Mesothelial cell of epicardium (in vitro differentiated cells): ENCODE measurements around the gene NTSR1. TPM values are rescaled to one million over a fixed set of nuclear protein-coding genes. Genes with fewer than 3 reads are reported as not detected.

Experiments used
- DNase-seq, 2 experiments: peaks; one replicate each; pipeline ENCODE4 v3.0.0; 2021; ENCODE audit warnings: low spot score in 2 of 2; ENCODE audit not compliant: unreplicated experiment in 2 of 2
- H3K27ac Mint-ChIP-seq: 2 replicates; pipeline ENCODE4 v1.8.0; 2021; ENCODE audit warnings: mixed read lengths
- H3K27me3 Mint-ChIP-seq: 2 replicates; pipeline ENCODE4 v1.8.0; 2021; ENCODE audit warnings: low read depth, mixed read lengths
- H3K36me3 Mint-ChIP-seq: 2 replicates; pipeline ENCODE4 v1.8.0; 2021; ENCODE audit warnings: mixed read lengths
- H3K4me1 Mint-ChIP-seq: 2 replicates; pipeline ENCODE4 v1.8.0; 2021; ENCODE audit warnings: mixed read lengths
- H3K4me3 Mint-ChIP-seq: 2 replicates; pipeline ENCODE4 v1.8.0; 2021; ENCODE audit warnings: mild to moderate bottlenecking, moderate library complexity, mixed read lengths
- H3K9me3 Mint-ChIP-seq: 2 replicates; pipeline ENCODE4 v1.8.0; 2021; ENCODE audit warnings: mixed read lengths
- total RNA-seq: library from RNA; stranded (reverse); gene quantifications from 3 replicates; pipeline ENCODE4 v1.2.1, GENCODE V29; 2021
- TF ChIP-seq, protein P1 (sequence below): fragments of 200-600 bp; sonication (generic); IDR thresholded peaks from one replicate; pipeline ENCODE4 v1.5.0; 2021; ENCODE audit warnings: antibody characterized with exemption; ENCODE audit not compliant: unreplicated experiment

The NTSR1 gene
- total RNA-seq, 1 donor from 2014 or later: 0.36 TPM

DNA sequence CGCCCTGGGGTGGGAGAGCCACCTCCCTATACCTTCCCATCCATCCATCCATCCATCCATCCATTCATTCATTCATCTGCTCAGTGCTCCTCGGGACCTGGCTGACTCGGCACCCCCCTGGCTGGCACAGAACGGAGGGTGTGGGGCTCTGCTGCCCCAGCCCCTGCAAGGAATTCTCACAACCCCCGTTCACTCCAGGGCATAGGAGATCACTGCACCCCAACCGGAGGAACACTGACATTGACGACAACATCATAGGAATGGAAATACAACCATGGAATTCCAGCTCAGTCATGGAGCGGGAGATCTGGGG lies 59.6 kb downstream of the NTSR1 start:
- no peak for DNase-seq
- Mint-ChIP-seq H3K9me3 (no peaks in the 10 kb centered on the region), H3K4me3 (peak overlapping the region; percentile 38), H3K27me3 (no peaks in the 10 kb centered on the region), H3K4me1 (peaks cover 58% of the 10 kb centered on the region), H3K36me3 (no peaks in the 10 kb centered on the region), H3K27ac (peak overlapping the region; percentile 99)
- TF ChIP-seq, protein P1, sequence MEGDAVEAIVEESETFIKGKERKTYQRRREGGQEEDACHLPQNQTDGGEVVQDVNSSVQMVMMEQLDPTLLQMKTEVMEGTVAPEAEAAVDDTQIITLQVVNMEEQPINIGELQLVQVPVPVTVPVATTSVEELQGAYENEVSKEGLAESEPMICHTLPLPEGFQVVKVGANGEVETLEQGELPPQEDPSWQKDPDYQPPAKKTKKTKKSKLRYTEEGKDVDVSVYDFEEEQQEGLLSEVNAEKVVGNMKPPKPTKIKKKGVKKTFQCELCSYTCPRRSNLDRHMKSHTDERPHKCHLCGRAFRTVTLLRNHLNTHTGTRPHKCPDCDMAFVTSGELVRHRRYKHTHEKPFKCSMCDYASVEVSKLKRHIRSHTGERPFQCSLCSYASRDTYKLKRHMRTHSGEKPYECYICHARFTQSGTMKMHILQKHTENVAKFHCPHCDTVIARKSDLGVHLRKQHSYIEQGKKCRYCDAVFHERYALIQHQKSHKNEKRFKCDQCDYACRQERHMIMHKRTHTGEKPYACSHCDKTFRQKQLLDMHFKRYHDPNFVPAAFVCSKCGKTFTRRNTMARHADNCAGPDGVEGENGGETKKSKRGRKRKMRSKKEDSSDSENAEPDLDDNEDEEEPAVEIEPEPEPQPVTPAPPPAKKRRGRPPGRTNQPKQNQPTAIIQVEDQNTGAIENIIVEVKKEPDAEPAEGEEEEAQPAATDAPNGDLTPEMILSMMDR: no peak

GRCh38 chr20:62768551-62769287 lies 60.1 kb downstream of the NTSR1 start:
- Mint-ChIP-seq H3K4me1 (peaks cover 63% of the 10 kb centered on the region), H3K36me3 (no peaks in the 10 kb centered on the region), H3K27ac (peak overlapping the region; percentile 99), H3K9me3 (no peaks in the 10 kb centered on the region), H3K27me3 (no peaks in the 10 kb centered on the region), H3K4me3 (peak overlapping the region; percentile 38)
- DNase-seq: peak; percentile 54 to 75
- TF ChIP-seq, protein P1: no peak

- H3K36me3 Mint-ChIP-seq: no peaks in the 10 kb centered on the region
- peak overlapping the region; percentile 99 for H3K27ac Mint-ChIP-seq
- no peaks in the 10 kb centered on the region for H3K9me3 Mint-ChIP-seq
- TF ChIP-seq, protein P1: no peak
- H3K4me3 Mint-ChIP-seq: no peak overlapping the region
- H3K27me3 Mint-ChIP-seq: no peaks in the 10 kb centered on the region
- H3K4me1 Mint-ChIP-seq: peaks cover 69% of the 10 kb centered on the region
- no peak for DNase-seq
Measured at GRCh38 chr20:62769346-62770071, 60.9 kb downstream of the NTSR1 start.

- Mint-ChIP-seq H3K9me3 (no peaks in the 10 kb centered on the region), H3K27me3 (no peaks in the 10 kb centered on the region), H3K27ac (no peak overlapping the region), H3K36me3 (no peaks in the 10 kb centered on the region), H3K4me3 (no peak overlapping the region), H3K4me1 (peaks cover 68% of the 10 kb centered on the region)
- TF ChIP-seq, protein P1: no peak
- DNase-seq: no peak
Measured at GRCh38 chr20:62770111-62770910, 61.7 kb downstream of the NTSR1 start.

GRCh38 chr20:62770916-62771315 lies 62.3 kb downstream of the NTSR1 start:
- no peak overlapping the region for H3K27ac Mint-ChIP-seq
- H3K4me3 Mint-ChIP-seq: no peak overlapping the region
- H3K36me3 Mint-ChIP-seq: no peaks in the 10 kb centered on the region
- H3K4me1 Mint-ChIP-seq: peaks cover 67% of the 10 kb centered on the region
- DNase-seq: no peak
- H3K27me3 Mint-ChIP-seq: no peaks in the 10 kb centered on the region
- TF ChIP-seq, protein P1: no peak
- no peaks in the 10 kb centered on the region for H3K9me3 Mint-ChIP-seq
